COLO668 (cell line): Measurements from ENCODE around the gene DENND1B.
"Not testable (repeated sequence)": the region's sequence is repeated elsewhere in the genome, so short reads cannot be mapped to it uniquely, and the experiment has no call there.

ENCODE experiments used
- DNase-seq: peaks from one replicate; lab custom pipeline; 2025; ENCODE audit not compliant: unreplicated experiment; lab: John Stamatoyannopoulos, UW

DENND1B gene

GRCh38 chr1:197783510-197783948 is 8.2 kb upstream of the DENND1B start:
- no peak for DNase-seq

GRCh38 chr1:197782722-197783360 is 7.6 kb upstream of the DENND1B start:
- no peak for DNase-seq

GRCh38 chr1:197781968-197782721 is 6.9 kb upstream of the DENND1B start:
- no peak for DNase-seq

- no peak for DNase-seq
These were observed 4.6 kb upstream of the DENND1B start for GRCh38 chr1:197779921-197780320.

- no peak for DNase-seq
These were observed 3.2 kb upstream of the DENND1B start for GRCh38 chr1:197778366-197778945.

- no peak for DNase-seq
These were observed 1.2 kb upstream of the DENND1B start for GRCh38 chr1:197776351-197777105.

- DNase-seq: peak; percentile 74
These were observed 606 bp downstream of the DENND1B start for GRCh38 chr1:197774466-197775281.

- no peak for DNase-seq
These were observed 1.4 kb downstream of the DENND1B start for GRCh38 chr1:197773856-197774255.

GRCh38 chr1:197771904-197772556 is 3.2 kb downstream of the DENND1B start:
- DNase-seq: no peak

- DNase-seq: no peak
These were observed 3.9 kb downstream of the DENND1B start for GRCh38 chr1:197771386-197771785.

- DNase-seq: no peak
These were observed 5.0 kb downstream of the DENND1B start for GRCh38 chr1:197770243-197770642.

- DNase-seq: no peak
These were observed 6.0 kb downstream of the DENND1B start for GRCh38 chr1:197769287-197769686.

GRCh38 chr1:197768014-197768805 is 7.1 kb downstream of the DENND1B start:
- DNase-seq: no peak

- DNase-seq: no peak
These were observed 11.5 kb downstream of the DENND1B start for GRCh38 chr1:197763769-197764168.

GRCh38 chr1:197763307-197763706 is 12.0 kb downstream of the DENND1B start:
- DNase-seq: no peak

GRCh38 chr1:197761654-197762053 is 13.6 kb downstream of the DENND1B start:
- DNase-seq: no peak

- DNase-seq: not testable (repeated sequence)
These were observed 19.7 kb downstream of the DENND1B start for GRCh38 chr1:197755553-197755952.

GRCh38 chr1:197752652-197753164 is 22.6 kb downstream of the DENND1B start:
- DNase-seq: not testable (repeated sequence)

- no peak for DNase-seq
These were observed 24.9 kb downstream of the DENND1B start for GRCh38 chr1:197750366-197750765.
